ENCODE data around the gene KICS2. TPM values are rescaled to one million over a fixed set of nuclear protein-coding genes. Genes with fewer than 3 reads are reported as not detected.

The KICS2 gene
- total and polyA plus RNA-seq, 2 of the 13 experiments (the other 11 are each of a cell fraction or from before 2014, with no cell fraction given) = 3.5 to 6.6 TPM

GRCh38 chr12:64175254-64175945 is 46.7 kb downstream of the KICS2 start:
- no peaks in the 10 kb centered on the region for H3K36me3 ChIP-seq (replicated peaks in 1 of 2; ENCODE audit: control insufficient read depth in 1 of 2, insufficient read depth in 2 of 2, low read length in 2 of 2)
- no TSS peak for BruUV-seq (replicated peaks)
- WGBS (ENCODE audit: low lambda C conversion rate) = 49% methylated on average over 2 of the region's 2 CpGs
- H3K27me3 ChIP-seq (ENCODE audit: control insufficient read depth in 1 of 2, insufficient read depth in 2 of 2, low read length in 2 of 2) = no peaks in the 10 kb centered on the region
- H4K20me1 ChIP-seq (ENCODE audit: insufficient read depth, low read length) = no peaks in the 10 kb centered on the region
- CTCF ChIA-PET (ENCODE audit: low intra/inter-chr PET ratio, low total read pairs) = no interaction called here
- H3K79me2 ChIP-seq (ENCODE audit: insufficient read depth, low read length) = no peaks in the 10 kb centered on the region
- no peaks in the 10 kb centered on the region for H3K9me3 ChIP-seq (ENCODE audit: low read length)
- no peak overlapping the region for H2AFZ ChIP-seq (ENCODE audit: low read length)
- H3K4me1 ChIP-seq (ENCODE audit: insufficient read depth, low read length) = peaks cover 26% of the 10 kb centered on the region
- ATAC-seq (no peak), DNase-seq (ENCODE audit: low spot score) (no peak), FAIRE-seq (no peak)
- POLR2A ChIA-PET = no interaction called here
- TF ChIP-seq KLF11 (CRISPR knock-in tag; IDR thresholded peaks at IDR 0.05) (no peak), RFX1 (IDR thresholded peaks at IDR 0.05) (peak; percentile 39; the same call in 1 of the 2 replicates), POLR2G (IDR thresholded peaks at IDR 0.05; ENCODE audit: low read depth, low read length) (no peak), PAX8 (CRISPR knock-in tag; IDR thresholded peaks at IDR 0.05; ENCODE audit: borderline replicate concordance) (no peak), DDIT3 (CRISPR knock-in tag; IDR thresholded peaks at IDR 0.05) (no peak), NFE2L2 (IDR thresholded peaks at IDR 0.05; ENCODE audit: low read length) (peak; percentile 68), HMGXB3 (CRISPR knock-in tag; IDR thresholded peaks at IDR 0.05; ENCODE audit: borderline replicate concordance) (0 out of 2 replicates have a peak, but pooled peaks have one; percentile 43)
- TF ChIP-seq, protein P1, sequence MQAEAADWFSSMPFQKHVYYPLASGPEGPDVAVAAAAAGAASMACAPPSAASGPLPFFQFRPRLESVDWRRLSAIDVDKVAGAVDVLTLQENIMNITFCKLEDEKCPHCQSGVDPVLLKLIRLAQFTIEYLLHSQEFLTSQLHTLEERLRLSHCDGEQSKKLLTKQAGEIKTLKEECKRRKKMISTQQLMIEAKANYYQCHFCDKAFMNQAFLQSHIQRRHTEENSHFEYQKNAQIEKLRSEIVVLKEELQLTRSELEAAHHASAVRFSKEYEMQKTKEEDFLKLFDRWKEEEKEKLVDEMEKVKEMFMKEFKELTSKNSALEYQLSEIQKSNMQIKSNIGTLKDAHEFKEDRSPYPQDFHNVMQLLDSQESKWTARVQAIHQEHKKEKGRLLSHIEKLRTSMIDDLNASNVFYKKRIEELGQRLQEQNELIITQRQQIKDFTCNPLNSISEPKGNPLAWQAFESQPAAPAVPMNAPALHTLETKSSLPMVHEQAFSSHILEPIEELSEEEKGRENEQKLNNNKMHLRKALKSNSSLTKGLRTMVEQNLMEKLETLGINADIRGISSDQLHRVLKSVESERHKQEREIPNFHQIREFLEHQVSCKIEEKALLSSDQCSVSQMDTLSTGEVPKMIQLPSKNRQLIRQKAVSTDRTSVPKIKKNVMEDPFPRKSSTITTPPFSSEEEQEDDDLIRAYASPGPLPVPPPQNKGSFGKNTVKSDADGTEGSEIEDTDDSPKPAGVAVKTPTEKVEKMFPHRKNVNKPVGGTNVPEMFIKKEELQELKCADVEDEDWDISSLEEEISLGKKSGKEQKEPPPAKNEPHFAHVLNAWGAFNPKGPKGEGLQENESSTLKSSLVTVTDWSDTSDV (CRISPR knock-in tag; IDR thresholded peaks at IDR 0.05) = no peak
- TF ChIP-seq, protein P2, sequence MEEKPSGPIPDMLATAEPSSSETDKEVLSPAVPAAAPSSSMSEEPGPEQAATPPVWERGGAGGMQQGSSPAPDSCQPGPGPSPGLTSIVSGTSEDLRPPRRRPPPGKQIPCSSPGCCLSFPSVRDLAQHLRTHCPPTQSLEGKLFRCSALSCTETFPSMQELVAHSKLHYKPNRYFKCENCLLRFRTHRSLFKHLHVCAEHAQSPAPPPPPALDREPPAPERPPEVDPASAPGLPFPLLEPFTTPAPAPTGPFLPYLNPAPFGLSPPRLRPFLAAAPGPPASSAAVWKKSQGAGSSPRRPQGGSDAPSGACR (CRISPR knock-in tag; IDR thresholded peaks at IDR 0.05) = no peak
- intact Hi-C loops (cut with micrococcal nuclease; ENCODE audit: unreplicated experiment) (no loop called here), in situ Hi-C loops (cut with HindIII; ENCODE audit: extremely low pct_ligation_motif_present, low pct_unique_long_range_greater_than_20kb) (no loop called here)
- no peak overlapping the region for H3K27ac ChIP-seq (ENCODE audit: extremely low read length, insufficient read depth, low read length)
- no peak overlapping the region for H3K4me3 ChIP-seq (replicated peaks in 1 of 3; ENCODE audit: insufficient read depth in 1 of 3, low read depth in 2 of 3, low read length in 3 of 3)
- H3K9ac ChIP-seq (ENCODE audit: insufficient read depth, low read depth, low read length) = no peak overlapping the region
- H3K4me2 ChIP-seq (ENCODE audit: low read depth, low read length) = no peak overlapping the region
